H1 (cell line): ENCODE data around the gene PPP1R1C.

ENCODE experiments used
- CREB1 ChIP-seq: IDR thresholded peaks from 2 replicates; pipeline ENCODE4 v1.6.1; 2012; ENCODE audit warnings: inconsistent platforms
- CTCF ChIP-seq, 3 experiments: IDR thresholded peaks; 1 replicate in 2 of 3; 2 replicates in 1 of 3; pipeline versions ENCODE4 v1.5.1 to v1.6.1; 2011; ENCODE audit warnings: low read length in 3 of 3, mild to moderate bottlenecking in 3 of 3, inconsistent platforms in 2 of 3, low read depth in 1 of 3, moderate library complexity in 1 of 3; ENCODE audit not compliant: insufficient read depth in 1 of 3; ENCODE audit errors: control extremely low read depth in 1 of 3
- GABPA ChIP-seq: IDR thresholded peaks from 2 replicates; pipeline ENCODE4 v1.6.1; 2011; ENCODE audit warnings: mild to moderate bottlenecking, low read length, moderate library complexity, borderline replicate concordance; ENCODE audit not compliant: insufficient read depth
- HDAC6 ChIP-seq: IDR thresholded peaks from one replicate; pipeline ENCODE4 v1.7.1; 2012; ENCODE audit warnings: low read depth, mild to moderate bottlenecking, inconsistent platforms, low read length, moderate library complexity
- KDM1A ChIP-seq: fragments of 200-600, 300-600 bp; sonication (generic); IDR thresholded peaks from 2 replicates; pipeline ENCODE4 v1.7.1; 2016; ENCODE audit warnings: mild to moderate bottlenecking, low read length, borderline replicate concordance
- TAF1 ChIP-seq: IDR thresholded peaks from 2 replicates; pipeline ENCODE4 v1.6.1; 2011; ENCODE audit warnings: mild to moderate bottlenecking, low read depth, low read length

GRCh38 chr2:182132605-182133004 lies 147.0 kb downstream of the PPP1R1C start:
- no peak for TF ChIP-seq GABPA
- no peak for TF ChIP-seq HDAC6
- no peak for TF ChIP-seq KDM1A
- TF ChIP-seq CTCF (IDR thresholded peaks at IDR 0.05; ENCODE audit: control extremely low read depth in 1 of 3, insufficient read depth in 1 of 3, low read depth in 1 of 3, low read length in 3 of 3): no peak; a peak in 1 of 4 replicates
- no peak for TF ChIP-seq TAF1
- no peak for TF ChIP-seq CREB1
